CD4-positive, alpha-beta T cell treated with Interleukin-2 at 100 ng/mL for 4 hours (primary cell): ENCODE measurements around the gene GAL3ST3.
A peak's percentile ranks its signal among the peaks of the same experiment; 100 is the strongest.
"Not testable (repeated sequence)": the region's sequence is repeated elsewhere in the genome, so short reads cannot be mapped to it uniquely, and the experiment has no call there.

ENCODE experiments used
- DNase-seq: peaks from one replicate; pipeline ENCODE4 v3.0.0-alpha.2; 2020; ENCODE audit warnings: low spot score

GAL3ST3 gene

DNA sequence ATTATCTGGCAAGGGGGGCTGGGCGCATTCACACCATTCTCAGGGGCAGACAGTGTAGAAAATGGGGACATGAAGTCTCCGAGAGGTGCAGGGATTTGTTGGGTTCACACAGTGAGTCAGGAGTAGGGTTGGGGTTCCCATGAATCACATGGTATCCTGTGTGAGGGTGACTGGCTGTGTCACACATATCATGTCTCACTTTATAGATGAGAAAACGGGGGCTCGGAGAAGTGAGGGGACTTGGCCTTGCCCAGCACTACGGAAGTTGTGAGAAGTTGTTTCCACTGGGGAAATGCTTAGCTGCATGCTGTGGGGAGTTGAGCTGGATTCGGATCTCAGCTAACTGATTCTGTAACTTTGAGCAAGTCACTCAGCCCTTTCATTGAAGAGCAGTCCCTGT, 4.2 kb downstream of the GAL3ST3 start:
- DNase-seq = peak; percentile 60

- DNase-seq = no peak
Measured at GRCh38 chr11:66042996-66043906, 5.7 kb downstream of the GAL3ST3 start.

DNA sequence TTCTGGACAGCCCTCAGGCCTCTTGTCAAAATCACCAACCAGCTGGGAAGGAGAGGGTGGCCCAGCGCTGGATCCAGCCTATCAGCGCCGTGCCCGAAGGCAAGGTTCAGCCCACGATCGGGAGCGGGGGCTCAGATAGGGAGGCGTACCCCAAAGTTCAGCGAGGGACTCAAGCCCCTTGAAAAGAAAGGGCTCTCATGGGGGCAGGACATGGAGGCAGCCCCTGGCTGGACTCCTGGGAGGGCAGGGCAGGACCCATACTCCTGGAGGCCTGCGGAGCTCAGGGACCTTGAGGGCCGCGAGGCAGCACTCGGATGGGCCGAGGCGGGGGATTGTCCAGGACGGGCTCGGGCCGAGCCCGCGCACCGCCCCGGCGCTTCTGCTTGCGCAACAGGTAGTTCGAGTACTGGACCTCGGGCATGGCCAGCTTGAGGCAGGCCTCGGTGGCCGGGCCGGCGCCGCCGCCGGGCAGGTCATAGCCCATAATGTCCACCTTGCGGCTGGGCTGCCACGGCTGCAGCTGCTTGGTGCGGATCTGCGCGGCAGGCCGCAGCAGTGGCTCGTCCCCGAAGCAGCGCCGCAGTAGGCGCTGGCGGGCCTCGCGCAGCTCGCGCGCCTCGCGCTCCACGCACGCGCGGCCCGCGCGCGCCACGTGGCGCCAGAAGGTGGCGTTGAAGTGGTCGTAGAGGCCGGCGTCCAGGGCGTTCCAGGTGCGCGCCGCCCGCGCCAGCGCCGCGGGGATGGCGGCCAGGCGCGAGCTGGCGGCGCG, 6.5 kb downstream of the GAL3ST3 start:
- DNase-seq = no peak

- DNase-seq = no peak
Measured at GRCh38 chr11:66039765-66040164, 9.2 kb downstream of the GAL3ST3 start.

DNA sequence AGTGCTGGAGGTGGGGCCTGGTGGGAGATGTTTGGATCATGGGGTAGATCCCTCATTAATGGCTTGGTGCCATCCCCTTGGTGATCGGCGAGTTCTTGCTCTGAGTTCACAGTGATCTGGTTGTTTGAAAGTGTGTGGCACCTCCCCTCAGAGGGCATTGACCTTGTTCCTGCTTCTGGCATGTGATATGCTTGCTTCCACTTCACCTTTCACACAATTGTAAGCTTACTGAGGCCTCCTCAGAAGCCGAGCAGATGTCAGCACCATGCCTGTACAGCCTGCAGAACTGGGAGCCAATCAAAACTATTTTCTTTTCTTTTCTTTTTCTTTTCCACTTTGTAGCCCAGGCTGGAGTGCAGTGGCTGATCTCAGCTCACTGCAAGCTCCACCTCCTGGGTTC, 11.6 kb downstream of the GAL3ST3 start:
- DNase-seq = no peak

DNA sequence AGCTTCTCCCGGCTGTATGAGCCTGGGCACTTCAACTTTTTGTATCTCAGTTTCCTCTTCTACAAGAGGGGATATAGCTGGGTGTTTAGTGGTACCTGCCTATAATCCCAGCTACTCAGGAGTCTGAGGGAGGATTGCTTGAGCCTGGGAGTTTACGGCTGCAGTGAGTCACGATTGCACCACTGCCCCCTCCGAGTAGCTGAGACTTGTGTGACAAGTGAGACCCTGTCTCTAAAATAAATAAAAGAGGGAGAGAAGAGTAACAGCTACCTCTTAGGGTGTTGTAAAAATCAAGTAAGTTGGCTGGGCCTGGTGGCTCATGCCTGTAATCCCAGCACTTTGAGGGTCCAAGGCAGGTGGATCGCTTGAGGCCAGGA, 12.6 kb downstream of the GAL3ST3 start:
- no peak for DNase-seq

DNA sequence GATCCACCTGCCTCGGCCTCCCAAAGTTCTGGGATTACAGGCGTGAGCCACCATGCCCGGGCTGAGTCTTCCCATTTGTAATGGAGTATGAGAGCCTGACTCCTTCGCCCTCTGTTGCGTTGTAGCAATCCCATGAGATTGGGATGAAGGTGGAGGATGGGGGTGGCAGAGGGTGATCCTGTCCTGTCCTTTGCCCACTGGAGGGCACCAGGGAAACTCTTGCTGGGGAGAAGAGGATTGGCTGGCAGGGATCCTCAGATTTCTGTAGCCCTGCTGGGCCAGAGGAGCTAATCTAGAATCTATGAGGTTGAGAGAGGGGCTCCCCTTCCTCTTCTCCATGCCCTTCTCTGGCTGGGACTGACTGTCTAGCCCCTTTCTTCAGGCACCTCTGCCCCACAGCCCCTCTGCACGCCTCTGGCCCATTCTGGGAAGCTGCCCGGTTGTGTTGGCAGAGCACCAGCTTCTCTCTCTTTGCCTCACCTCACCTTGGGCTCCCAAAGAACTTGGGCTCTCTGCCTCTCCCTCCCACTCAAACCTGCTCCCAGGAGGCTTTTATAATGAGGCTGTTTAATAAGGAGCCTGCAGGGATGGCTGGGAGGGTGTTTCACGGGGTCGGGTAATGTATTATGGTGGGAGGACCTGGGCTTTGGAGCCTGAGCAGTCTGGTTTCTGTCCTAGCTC, 13.2 kb downstream of the GAL3ST3 start:
- DNase-seq = no peak

GRCh38 chr11:66032957-66033735, 15.8 kb downstream of the GAL3ST3 start:
- no peak for DNase-seq

DNA sequence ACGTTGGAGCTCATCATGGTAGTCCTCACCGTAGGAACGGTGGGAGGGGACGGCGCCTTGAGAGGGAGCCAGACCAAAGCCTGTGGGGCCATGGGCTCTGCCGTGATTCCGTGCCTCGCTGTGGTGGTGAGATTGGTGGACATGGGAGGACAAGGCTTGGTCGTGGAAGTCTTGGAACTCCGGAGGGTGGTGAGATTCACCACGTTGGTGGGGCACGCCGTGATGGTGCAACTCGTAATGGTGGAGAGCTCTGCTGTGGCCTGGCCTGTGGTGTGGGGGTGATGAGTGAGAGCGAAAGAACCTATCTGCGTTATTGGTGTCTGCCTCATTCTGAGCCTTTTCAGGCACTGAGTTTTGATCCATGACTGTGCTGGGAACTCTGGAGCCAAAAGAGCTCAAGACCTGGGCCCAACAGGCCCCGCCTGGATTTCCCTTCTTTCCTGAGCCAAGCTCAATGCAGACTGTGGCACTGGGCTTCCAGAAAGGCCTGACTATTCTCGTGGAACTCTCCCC, 22.9 kb downstream of the GAL3ST3 start, which contains the start of gene CATSPER1:
Gene CATSPER1 (minus strand): TSS at position 463 of the 513 bp plus-strand sequence. CDS start 100 bp downstream, at position 363.
- no peak for DNase-seq

DNA sequence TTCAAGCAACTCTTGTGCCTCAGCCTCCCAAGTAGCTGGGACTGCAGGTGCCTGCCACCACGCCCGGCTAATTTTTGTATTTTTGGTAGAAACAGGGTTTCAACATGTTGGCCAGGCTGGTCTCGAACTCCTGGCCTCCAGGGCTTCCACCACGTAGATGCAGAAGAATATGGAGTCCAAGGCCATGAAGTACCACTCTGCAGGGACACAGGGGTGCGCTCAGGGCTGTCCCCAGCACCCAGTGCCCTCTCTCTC, 25.8 kb downstream of the GAL3ST3 start:
- not testable (repeated sequence) for DNase-seq

DNA sequence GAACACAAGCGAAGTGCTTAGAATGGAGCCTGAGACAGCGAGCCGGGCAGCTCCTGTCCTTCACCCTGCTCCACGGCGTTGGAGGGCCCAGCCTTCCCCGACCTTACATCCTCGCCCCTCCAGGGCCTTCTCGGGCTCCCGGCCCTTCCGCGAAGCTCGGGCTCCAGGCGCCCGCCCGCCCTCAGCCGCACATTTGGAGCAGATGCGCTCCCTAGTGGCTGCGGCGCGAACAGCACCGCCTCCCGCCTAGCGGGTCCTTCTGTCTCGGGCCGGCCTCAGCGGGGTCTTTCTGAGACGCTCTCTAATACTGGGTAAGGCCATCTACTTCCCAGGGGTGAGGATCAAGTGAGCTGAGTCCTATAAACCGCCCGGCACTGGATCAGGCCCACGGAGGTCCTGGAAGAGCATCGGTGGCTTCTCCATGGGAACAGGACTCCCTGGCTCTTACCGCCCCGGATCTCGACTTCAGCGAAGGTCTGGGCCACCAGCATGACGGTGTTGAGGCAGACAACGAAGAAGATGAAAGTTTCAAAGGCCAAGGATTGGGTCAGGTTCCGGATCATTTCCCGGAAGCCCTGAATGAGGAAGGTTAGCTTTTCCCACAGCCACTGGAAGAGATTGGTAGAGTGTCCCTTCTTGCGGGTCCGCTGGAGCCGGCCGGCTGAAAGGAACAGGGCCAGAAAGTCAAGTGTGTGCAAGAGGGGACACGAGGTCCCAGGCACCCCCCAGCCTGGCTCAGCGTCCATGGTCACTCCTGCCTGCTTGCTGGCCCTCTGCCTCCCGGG, 26.4 kb downstream of the GAL3ST3 start:
- peak; percentile 75 for DNase-seq

- peak; percentile 17 for DNase-seq
Measured at GRCh38 chr11:66020618-66021357, 28.2 kb downstream of the GAL3ST3 start.

- DNase-seq = no peak
Measured at GRCh38 chr11:66020212-66020611, 28.7 kb downstream of the GAL3ST3 start.

DNA sequence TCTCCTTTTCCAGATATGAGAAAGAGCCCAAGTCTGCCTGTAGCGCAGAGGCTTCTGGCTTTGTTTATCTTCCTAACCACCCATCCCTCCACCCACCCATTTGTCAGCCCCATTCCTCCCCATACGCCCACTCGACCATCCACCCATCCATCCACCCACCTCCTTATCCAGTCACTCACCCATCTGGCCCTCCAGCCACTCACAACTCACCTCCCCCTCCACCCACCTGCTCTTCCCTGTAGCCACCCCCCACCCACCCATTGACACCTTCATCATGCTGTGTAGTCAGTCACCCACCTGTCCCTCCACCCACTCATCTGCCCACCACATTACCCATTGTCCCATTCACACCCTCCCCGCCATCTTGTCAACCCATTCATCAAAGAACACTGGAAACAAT, 31.6 kb downstream of the GAL3ST3 start:
- no peak for DNase-seq

DNA sequence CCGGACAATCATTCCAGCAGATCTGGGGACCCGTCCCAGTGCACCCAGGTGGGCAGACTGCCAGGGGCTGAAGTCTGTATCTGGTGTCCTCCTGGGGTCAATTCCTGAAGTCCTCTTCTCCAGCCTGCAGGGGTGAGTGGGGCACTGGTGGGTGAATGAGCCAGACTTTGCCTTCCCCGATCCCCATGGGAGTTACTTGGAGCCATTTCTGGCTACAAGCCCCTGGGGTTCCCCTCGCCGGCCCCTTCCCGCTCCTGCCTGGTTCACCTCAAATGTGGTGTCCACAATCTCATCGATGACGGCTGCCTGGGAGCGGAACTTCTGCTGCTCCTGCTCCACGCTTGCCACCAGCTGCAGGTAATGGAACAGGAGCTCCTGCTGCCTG, 32.2 kb downstream of the GAL3ST3 start:
- no peak for DNase-seq

DNA sequence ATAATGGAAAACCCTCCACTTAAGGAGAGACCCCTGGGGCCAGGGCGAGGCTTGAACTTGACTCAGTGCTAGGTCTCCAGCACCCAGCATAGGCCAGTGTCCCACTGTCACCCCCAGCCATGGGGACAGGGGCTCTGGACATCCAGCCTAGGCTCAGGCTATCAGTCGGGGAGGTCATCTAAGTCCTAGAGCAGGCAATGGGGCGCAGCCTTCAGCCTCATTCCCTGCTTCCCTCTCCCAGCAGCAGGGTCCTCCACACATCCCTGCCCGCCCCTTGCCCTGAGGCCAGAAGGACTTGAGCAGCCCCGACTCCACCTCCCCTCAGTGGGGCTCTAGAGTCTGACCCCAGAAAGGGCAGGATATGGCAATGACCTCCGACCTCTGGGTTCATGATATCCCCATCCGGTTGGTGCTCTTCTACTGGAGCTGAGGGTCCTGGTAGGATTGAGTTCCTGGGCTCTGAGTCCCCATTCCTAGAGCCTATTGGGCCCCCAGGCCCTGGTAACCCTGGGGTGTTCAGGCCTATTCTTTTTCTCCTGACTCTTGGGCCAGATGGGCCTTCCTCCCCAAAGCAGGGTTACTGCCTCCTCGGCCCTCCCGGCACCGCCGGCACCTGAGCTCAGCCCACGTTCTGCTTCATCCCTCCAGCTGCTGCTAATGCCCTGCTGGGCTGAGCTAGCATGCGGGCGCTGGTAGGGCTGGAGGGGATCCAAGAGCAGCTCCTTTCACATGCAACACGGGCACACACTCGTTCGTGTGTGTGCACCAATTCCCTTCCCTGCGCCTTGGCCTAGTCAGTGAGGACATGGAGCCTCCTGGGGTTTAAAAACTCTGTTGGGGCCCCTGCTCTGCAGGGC, 32.8 kb downstream of the GAL3ST3 start:
- DNase-seq = no peak

DNA sequence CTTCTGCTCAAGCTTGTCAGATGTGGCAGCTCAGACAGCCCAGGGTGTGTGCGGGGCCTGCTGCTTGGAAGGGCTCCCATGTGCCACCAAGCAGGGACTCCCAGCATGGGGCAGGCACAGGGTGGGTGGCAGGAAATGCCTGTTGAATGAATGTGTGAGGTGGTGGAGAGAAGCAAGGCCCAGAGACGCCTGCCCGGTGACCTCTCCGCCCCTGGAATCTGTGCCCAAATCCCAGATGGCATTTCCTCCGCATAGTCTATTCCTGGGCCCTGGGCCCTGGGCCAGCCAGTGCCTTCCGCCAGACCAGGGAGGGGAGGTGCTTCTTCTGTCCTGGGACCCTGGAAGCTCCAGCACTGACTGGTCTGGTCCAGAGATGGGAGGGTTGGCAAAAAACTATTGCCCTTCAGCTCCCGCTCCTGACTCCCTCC, 33.5 kb downstream of the GAL3ST3 start:
- DNase-seq = no peak

GRCh38 chr11:66014804-66015453, 34.0 kb downstream of the GAL3ST3 start:
- DNase-seq = no peak

DNA sequence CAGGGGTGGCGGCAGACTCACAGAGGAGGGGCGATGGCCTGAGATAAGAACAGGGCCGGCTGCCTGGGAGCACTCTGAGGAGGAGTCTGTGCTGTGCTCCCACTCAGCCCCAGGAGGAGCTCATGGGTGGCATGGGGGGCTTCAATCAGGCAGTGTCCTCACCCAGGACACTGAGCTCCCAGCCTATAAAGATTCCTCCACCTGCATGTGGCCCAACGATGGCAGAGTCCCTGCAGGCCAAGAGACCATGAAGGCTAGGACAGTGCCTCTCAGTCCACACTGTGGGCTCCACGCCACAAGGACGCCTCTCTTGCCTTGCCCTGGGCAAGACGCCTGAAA, 35.2 kb downstream of the GAL3ST3 start:
- DNase-seq = no peak
